Activated naive CD4-positive, alpha-beta T cell treated with anti-CD3 and anti-CD28 coated beads for 36 hours (primary cell): ENCODE data around the gene RGL3. TPM values are rescaled to one million over a fixed set of nuclear protein-coding genes. Genes with fewer than 3 reads are reported as not detected.

Experiments used
- CTCF ChIA-PET: fragments of 350-600 bp; sonication (Branson Sonifier 250); formaldehyde crosslinking; loops from one replicate; lab custom pipeline; 2021; ENCODE audit warnings: antibody characterized with exemption; lab: Charles Lee
- DNase-seq: peaks from one replicate; pipeline ENCODE4 v3.0.0-alpha.2; 2020
- H3K27ac Mint-ChIP-seq: one replicate; pipeline ENCODE4 v1.8.0; 2021; ENCODE audit warnings: mild to moderate bottlenecking, mixed read lengths
- H3K27me3 Mint-ChIP-seq: one replicate; pipeline ENCODE4 v1.8.0; 2021; ENCODE audit warnings: low read depth, mixed read lengths
- H3K36me3 Mint-ChIP-seq: one replicate; pipeline ENCODE4 v1.8.0; 2021; ENCODE audit warnings: low read depth, mixed read lengths
- H3K4me1 Mint-ChIP-seq: one replicate; pipeline ENCODE4 v1.8.0; 2021; ENCODE audit warnings: low read depth, mixed read lengths
- H3K4me3 Mint-ChIP-seq: one replicate; pipeline ENCODE4 v1.8.0; 2021; ENCODE audit warnings: mild to moderate bottlenecking, moderate library complexity, mixed read lengths
- H3K9me3 Mint-ChIP-seq: one replicate; pipeline ENCODE4 v1.8.0; 2021; ENCODE audit warnings: mixed read lengths
- intact Hi-C: fragments of 100-400 bp; cut with micrococcal nuclease; formaldehyde crosslinking; loops from one replicate; pipeline ENCODE4 v1.15.1; 2023
- total RNA-seq, 2 experiments: library from RNA; stranded (reverse); gene quantifications; one replicate each; pipeline ENCODE4 v1.2.3, GENCODE V29; 2021

Gene RGL3
- total RNA-seq, 2 experiments from 2014 or later: not detected

- Mint-ChIP-seq H3K4me1 (peaks cover 35% of the 10 kb centered on the region), H3K27ac (no peak within 1 kb of the TSS), H3K9me3 (no peaks in the 10 kb centered on the region), H3K36me3 (peaks cover 17% of the 10 kb centered on the region), H3K4me3 (no peak within 1 kb of the TSS), H3K27me3 (no peaks in the 10 kb centered on the region)
- intact Hi-C loops: loop anchor here (1.0 to 10.0 kb wide), 8 partner anchors 28 to 720 kb away; partner anchors contain the start of genes CARM1, CCDC159, ECSIT and ILF3
- CTCF ChIA-PET: interaction anchor here (0.7 to 2.1 kb wide), 8 partner anchors 8 to 111 kb away, joined by 3 to 11 read pairs (median 4); partner anchors contain the start of genes EPOR and RAB3D
- DNase-seq: peak; percentile 99
Measured at GRCh38 chr19:11374433-11375142, 44.5 kb downstream of the RGL3 start, which contains the start of gene SWSAP1. TSS of gene SWSAP1 (plus strand) at chr19:11374666. CDS start at chr19:11374681, 15 bp downstream.

- no peak for DNase-seq
- Mint-ChIP-seq H3K27me3 (no peaks in the 10 kb centered on the region), H3K36me3 (peaks cover 17% of the 10 kb centered on the region), H3K27ac (no peak overlapping the region), H3K9me3 (no peaks in the 10 kb centered on the region), H3K4me1 (peaks cover 32% of the 10 kb centered on the region), H3K4me3 (no peak overlapping the region)
- CTCF ChIA-PET: interaction anchor here (1.8 kb wide), 1 partner anchor 33 kb away, joined by 5 read pairs; no protein-coding TSS in a partner anchor
- intact Hi-C loops: loop anchor here (1.0 to 10.0 kb wide), 7 partner anchors 28 to 719 kb away; partner anchors contain the start of genes CARM1, CCDC159, ECSIT and ILF3
Measured at GRCh38 chr19:11373885-11374432, 45.2 kb downstream of the RGL3 start.

GRCh38 chr19:11373166-11373884 lies 45.8 kb downstream of the RGL3 start:
- Mint-ChIP-seq H3K9me3 (no peaks in the 10 kb centered on the region), H3K4me1 (peaks cover 27% of the 10 kb centered on the region), H3K27ac (no peak overlapping the region), H3K36me3 (peaks cover 17% of the 10 kb centered on the region), H3K4me3 (no peak overlapping the region), H3K27me3 (no peaks in the 10 kb centered on the region)
- no peak for DNase-seq
- CTCF ChIA-PET: interaction anchor here (0.6 to 1.8 kb wide), 2 partner anchors 34 to 51 kb away, joined by 4 to 5 read pairs; no protein-coding TSS in a partner anchor
- intact Hi-C loops: loop anchor here (10.0 kb wide), 1 partner anchor 719 kb away; the partner anchor contains the start of gene ILF3

GRCh38 chr19:11370744-11371143 lies 48.4 kb downstream of the RGL3 start:
- DNase-seq: no peak
- Mint-ChIP-seq H3K27me3 (no peaks in the 10 kb centered on the region), H3K4me3 (no peak overlapping the region), H3K27ac (no peak overlapping the region), H3K9me3 (no peaks in the 10 kb centered on the region), H3K4me1 (peaks cover 8% of the 10 kb centered on the region), H3K36me3 (peaks cover 8% of the 10 kb centered on the region)
- CTCF ChIA-PET: interaction anchor here (1.7 kb wide), 1 partner anchor 112 kb away, joined by 4 read pairs; no protein-coding TSS in a partner anchor
- intact Hi-C loops: loop anchor here (10.0 kb wide), 1 partner anchor 716 kb away; the partner anchor contains the start of gene ILF3

- no peak overlapping the region for H3K4me3 Mint-ChIP-seq
- intact Hi-C loops: no loop called here
- CTCF ChIA-PET: interaction anchor here (0.6 kb wide), 1 partner anchor 1409 kb away, joined by 3 read pairs; no protein-coding TSS in a partner anchor
Measured at GRCh38 chr19:11367528-11367927, 51.6 kb downstream of the RGL3 start.

GRCh38 chr19:11365557-11366117 lies 53.5 kb downstream of the RGL3 start:
- H3K9me3 Mint-ChIP-seq: no peaks in the 10 kb centered on the region
- no peak for DNase-seq
- no peak overlapping the region for H3K27ac Mint-ChIP-seq
- CTCF ChIA-PET: interaction anchor here (0.8 kb wide), 1 partner anchor 16 kb away, joined by 4 read pairs; no protein-coding TSS in a partner anchor
- H3K4me1 Mint-ChIP-seq: no peaks in the 10 kb centered on the region
- no peak overlapping the region for H3K4me3 Mint-ChIP-seq
- intact Hi-C loops: no loop called here
- H3K27me3 Mint-ChIP-seq: no peaks in the 10 kb centered on the region
- H3K36me3 Mint-ChIP-seq: no peaks in the 10 kb centered on the region

More at GRCh38 chr19:11367528-11367927, 51.6 kb downstream of the RGL3 start:
- H3K27ac Mint-ChIP-seq: no peak overlapping the region
- no peaks in the 10 kb centered on the region for H3K27me3 Mint-ChIP-seq
- peaks cover 5% of the 10 kb centered on the region for H3K36me3 Mint-ChIP-seq
- H3K4me1 Mint-ChIP-seq: peaks cover 2% of the 10 kb centered on the region
- no peaks in the 10 kb centered on the region for H3K9me3 Mint-ChIP-seq
- DNase-seq: no peak

GRCh38 chr19:11364935-11365334 lies 54.2 kb downstream of the RGL3 start:
- Mint-ChIP-seq H3K27me3 (no peaks in the 10 kb centered on the region), H3K27ac (no peak overlapping the region), H3K4me1 (no peaks in the 10 kb centered on the region), H3K36me3 (no peaks in the 10 kb centered on the region), H3K9me3 (no peaks in the 10 kb centered on the region), H3K4me3 (no peak overlapping the region)
- intact Hi-C loops: no loop called here
- CTCF ChIA-PET: no interaction called here
- DNase-seq: no peak

GRCh38 chr19:11364296-11364904 lies 54.7 kb downstream of the RGL3 start:
- CTCF ChIA-PET: no interaction called here
- Mint-ChIP-seq H3K4me1 (no peaks in the 10 kb centered on the region), H3K9me3 (no peaks in the 10 kb centered on the region), H3K36me3 (no peaks in the 10 kb centered on the region), H3K27me3 (no peaks in the 10 kb centered on the region), H3K27ac (no peak overlapping the region), H3K4me3 (no peak overlapping the region)
- DNase-seq: no peak
- intact Hi-C loops: no loop called here

GRCh38 chr19:11363881-11364280 lies 55.2 kb downstream of the RGL3 start:
- Mint-ChIP-seq H3K9me3 (no peaks in the 10 kb centered on the region), H3K36me3 (no peaks in the 10 kb centered on the region), H3K27ac (no peak overlapping the region), H3K27me3 (no peaks in the 10 kb centered on the region), H3K4me1 (no peaks in the 10 kb centered on the region), H3K4me3 (no peak overlapping the region)
- intact Hi-C loops: no loop called here
- no peak for DNase-seq
- CTCF ChIA-PET: no interaction called here

- no peaks in the 10 kb centered on the region for H3K4me1 Mint-ChIP-seq
- no peak for DNase-seq
- CTCF ChIA-PET: no interaction called here
- H3K27me3 Mint-ChIP-seq: no peaks in the 10 kb centered on the region
- H3K27ac Mint-ChIP-seq: no peak overlapping the region
- intact Hi-C loops: no loop called here
- H3K9me3 Mint-ChIP-seq: no peaks in the 10 kb centered on the region
- no peak overlapping the region for H3K4me3 Mint-ChIP-seq
- H3K36me3 Mint-ChIP-seq: no peaks in the 10 kb centered on the region
Measured at GRCh38 chr19:11361771-11362731, 57.1 kb downstream of the RGL3 start.
